ENCODE data around the gene TRPC4AP. TPM values are rescaled to one million over a fixed set of nuclear protein-coding genes. Genes with fewer than 3 reads are reported as not detected.

The TRPC4AP gene
- total and polyA plus RNA-seq, 2 of the 8 experiments (the other 6 are each of a cell fraction or from before 2014, with no cell fraction given), result 73.1 to 74.8 TPM

DNA sequence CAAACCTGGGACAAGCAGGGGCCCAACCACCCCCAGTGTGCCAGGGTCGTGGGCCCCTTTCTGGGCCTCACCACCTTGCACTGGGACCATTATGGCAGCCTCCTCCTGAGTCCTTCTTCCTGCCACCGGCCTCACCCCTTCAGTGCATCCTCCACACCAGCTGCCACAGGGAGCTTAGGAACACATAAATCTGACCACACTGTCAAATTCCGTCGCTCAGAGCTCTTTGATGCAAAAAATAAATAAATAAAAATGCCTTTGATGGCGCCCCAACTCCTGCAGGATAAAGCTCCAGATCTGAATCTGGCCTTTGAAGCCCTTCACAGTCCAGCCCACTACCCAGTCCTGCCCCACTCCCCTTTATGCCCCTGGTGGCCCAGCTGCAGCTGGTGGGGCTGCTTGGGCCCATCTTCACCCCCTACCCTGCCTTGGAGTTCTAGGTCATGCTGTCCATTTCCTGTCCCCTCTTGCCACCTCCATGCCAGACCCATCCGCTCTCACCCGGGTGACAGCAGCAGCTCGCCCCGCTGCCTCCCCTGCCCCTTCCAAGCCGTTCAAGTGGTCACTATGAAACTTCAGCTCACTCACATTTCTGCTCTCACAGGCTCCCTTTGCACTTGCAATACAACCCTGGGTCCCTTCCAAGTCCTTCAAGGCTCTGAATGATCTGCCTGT is 120.9 kb downstream of the TRPC4AP start:
- no peak overlapping the region for H4K5ac ChIP-seq (ENCODE audit: insufficient read length, low read depth, low read length)
- no peak overlapping the region for H3K14ac ChIP-seq (ENCODE audit: insufficient read length)
- no peak overlapping the region for H2BK20ac ChIP-seq (ENCODE audit: low read length)
- POLR2A ChIA-PET (ENCODE audit: partially characterized antibody), result interaction anchor here (0.6 to 2.0 kb wide), 2 partner anchors 16 to 119 kb away, joined by 4 to 7 read pairs; partner anchors contain the start of genes GSS and MYH7B
- no peaks in the 10 kb centered on the region for H3K79me1 ChIP-seq (ENCODE audit: low read depth, low read length)
- CTCF ChIA-PET (ENCODE audit: partially characterized antibody), result interaction anchor here (0.7 to 6.9 kb wide), 11 partner anchors 17 to 254 kb away, joined by 3 to 26 read pairs (median 3); no protein-coding TSS in a partner anchor
- no peak overlapping the region for H3K4me3 ChIP-seq (ENCODE audit: extremely low read depth in 1 of 4, insufficient read depth in 2 of 4, low read depth in 3 of 4, low read length in 4 of 4)
- no peak overlapping the region for H3K56ac ChIP-seq (replicated peaks; ENCODE audit: insufficient read length, low read depth, low read length)
- no peaks in the 10 kb centered on the region; a peak in 3 of 7 replicates for H3K4me1 ChIP-seq (replicated peaks in 1 of 4; ENCODE audit: control insufficient read depth in 3 of 4, insufficient read depth in 4 of 4, low read length in 3 of 4)
- H3K4ac ChIP-seq (replicated peaks; ENCODE audit: insufficient read length, low read depth, low read length), result no peak overlapping the region
- no peaks in the 10 kb centered on the region for H3K79me2 ChIP-seq (ENCODE audit: control insufficient read depth in 1 of 2, insufficient read depth in 2 of 2, low read length in 2 of 2)
- no peak overlapping the region for H3K9ac ChIP-seq (replicated peaks in 1 of 4; ENCODE audit: extremely low read depth in 1 of 4, low read depth in 3 of 4, low read length in 3 of 4)
- H3K36me3 ChIP-seq (ENCODE audit: control insufficient read depth in 2 of 4, insufficient read depth in 4 of 4, low read length in 3 of 4), result no peaks in the 10 kb centered on the region
- no peak overlapping the region for H4K8ac ChIP-seq (ENCODE audit: extremely low read depth, insufficient read depth, low read length)
- no peaks in the 10 kb centered on the region for H3K23me2 ChIP-seq (ENCODE audit: low read depth, low read length)
- no peak overlapping the region for H2AK5ac ChIP-seq (ENCODE audit: low read depth, low read length)
- no peaks in the 10 kb centered on the region for H4K20me1 ChIP-seq (replicated peaks in 1 of 2; ENCODE audit: control insufficient read depth in 1 of 2, insufficient read depth in 2 of 2, low read length in 2 of 2)
- no peak overlapping the region for H2BK5ac ChIP-seq (ENCODE audit: low read depth, low read length)
- H3K18ac ChIP-seq (ENCODE audit: extremely low read depth, low read length), result no peak overlapping the region
- FAIRE-seq (no peak), DNase-seq (ENCODE audit: low read depth in 1 of 2, low spot score in 2 of 2) (no peak)
- no peak overlapping the region for H2BK12ac ChIP-seq (ENCODE audit: low read depth, low read length)
- H3K23ac ChIP-seq (ENCODE audit: insufficient read length), result no peak overlapping the region
- WGBS, 2 experiments (ENCODE audit: extremely low coverage in 1 of 2, insufficient coverage in 1 of 2, insufficient read length in 1 of 2, insufficient replicate concordance in 2 of 2, low coverage in 1 of 2, low lambda C conversion rate in 2 of 2, missing lambda C conversion rate in 1 of 2), result 91% methylated on average over 10 of the region's 10 CpGs; no CpG with 5 or more reads in 1 of the 2 experiments
- H3K27me3 ChIP-seq (replicated peaks in 1 of 4; ENCODE audit: control insufficient read depth in 3 of 4, extremely low read depth in 1 of 4, insufficient read depth in 3 of 4, low read length in 3 of 4), result no peaks in the 10 kb centered on the region
- H3K9me3 ChIP-seq (ENCODE audit: insufficient read depth in 2 of 2, low read depth in 1 of 2, low read length in 1 of 2), result no peaks in the 10 kb centered on the region
- H4K91ac ChIP-seq (replicated peaks; ENCODE audit: insufficient read length, low read length), result no peak overlapping the region
- H2AFZ ChIP-seq (ENCODE audit: low read length), result no peak overlapping the region
- H3K27ac ChIP-seq (ENCODE audit: low read depth, low read length), result no peak overlapping the region
- TF ChIP-seq ASH2L (IDR thresholded peaks at IDR 0.05; ENCODE audit: low read length), result no peak
- TF ChIP-seq POU5F1 (IDR thresholded peaks at IDR 0.05; ENCODE audit: low read depth, low read length), result no peak
- no peak for TF ChIP-seq JUND (IDR thresholded peaks at IDR 0.05; ENCODE audit: low read length)
- no peak for TF ChIP-seq ZNF274 (IDR thresholded peaks at IDR 0.05; ENCODE audit: borderline replicate concordance, extremely low read depth, low read length)
- TF ChIP-seq CBX8 (IDR thresholded peaks at IDR 0.05; ENCODE audit: borderline replicate concordance, low read depth, low read length), result no peak
- no peak for TF ChIP-seq EZH2 (IDR thresholded peaks at IDR 0.05; ENCODE audit: low read depth, low read length, severe bottlenecking)
- no peak for TF ChIP-seq TAF7 (optimal IDR thresholded peaks at IDR 0.05; ENCODE audit: borderline replicate concordance, low read depth, low read length)
- TF ChIP-seq SIN3A (conservative IDR thresholded peaks at IDR 0.05 in 1 of 2, IDR thresholded peaks at IDR 0.05 in 1 of 2; ENCODE audit: low read depth in 1 of 2, low read length in 2 of 2), result no peak
- TF ChIP-seq BCL11A (IDR thresholded peaks at IDR 0.05; ENCODE audit: low read depth in 2 of 2, low read length in 2 of 2), result no peak
- TF ChIP-seq BACH1 (IDR thresholded peaks at IDR 0.05; ENCODE audit: low read length), result no peak
- H2BK120ac ChIP-seq (replicated peaks; ENCODE audit: low read depth, low read length), result no peak overlapping the region
- no peak overlapping the region for H2BK15ac ChIP-seq (ENCODE audit: low read length)
- H3K4me2 ChIP-seq (ENCODE audit: insufficient read depth in 1 of 2, low read depth in 2 of 2, low read length in 2 of 2), result no peak overlapping the region

Measured in H1 (cell line).